ENCODE data around the gene RFNG. TPM values are rescaled to one million over a fixed set of nuclear protein-coding genes. Genes with fewer than 3 reads are reported as not detected.

Gene RFNG
- total and polyA plus RNA-seq, 5 donors from 2014 or later, result 3.2 to 35.1 (median 5.4) TPM

- DNase-seq (peak in 2 of 3 donors; percentile 39 to 45), ATAC-seq (ENCODE audit: low read depth in 2 of 2) (peak in 1 of 2 donors; percentile 8)
- no peaks in the 10 kb centered on the region for H3K36me3 ChIP-seq (ENCODE audit: control insufficient read depth, insufficient read depth, low read length)
- H3K27ac ChIP-seq (ENCODE audit: insufficient read depth, low read length, poor library complexity, severe bottlenecking), result no peak overlapping the region
- H3K27me3 ChIP-seq (ENCODE audit: control insufficient read depth, insufficient read depth, low read length), result no peaks in the 10 kb centered on the region
- no peaks in the 10 kb centered on the region for H3K9me3 Mint-ChIP-seq
- H3K4me1 Mint-ChIP-seq, result peaks cover 0 to 28% (median 7%) of the 10 kb centered on the region in 4 donors
- no peak overlapping the region for H3K27ac Mint-ChIP-seq
- H3K4me1 ChIP-seq (ENCODE audit: control insufficient read depth, insufficient read depth, low read length, poor library complexity, severe bottlenecking), result peaks cover 36% of the 10 kb centered on the region
- H3K27me3 Mint-ChIP-seq, result no peaks in the 10 kb centered on the region
- no peak overlapping the region for H3K4me3 ChIP-seq (ENCODE audit: low read depth, low read length)
- H3K4me3 Mint-ChIP-seq, result peak overlapping the region in 3 of 4 donors; percentile 44 to 86 (median 67)
- H3K36me3 Mint-ChIP-seq, result peaks cover 5% of the 10 kb centered on the region
- H3K9me3 ChIP-seq (ENCODE audit: control insufficient read depth in 2 of 2, low read length in 2 of 2), result no peaks in the 10 kb centered on the region
Observed at GRCh38 chr17:82031885-82032627, 19.6 kb downstream of the RFNG start.

- H3K9me3 Mint-ChIP-seq, result no peaks in the 10 kb centered on the region
- H3K27ac ChIP-seq (ENCODE audit: insufficient read depth, low read length, poor library complexity, severe bottlenecking), result no peak within 1 kb of the TSS
- no peaks in the 10 kb centered on the region for H3K27me3 Mint-ChIP-seq
- peaks cover 29% of the 10 kb centered on the region for H3K4me1 ChIP-seq (ENCODE audit: control insufficient read depth, insufficient read depth, low read length, poor library complexity, severe bottlenecking)
- H3K4me1 Mint-ChIP-seq, result peaks cover 0 to 28% (median 7%) of the 10 kb centered on the region in 4 donors
- peak within 1 kb of the TSS; percentile 86 to 91 (median 90) for H3K4me3 Mint-ChIP-seq
- no peaks in the 10 kb centered on the region for H3K9me3 ChIP-seq (ENCODE audit: control insufficient read depth in 2 of 2, low read length in 2 of 2)
- ATAC-seq (ENCODE audit: low read depth in 2 of 2) (peak in 1 of 2 donors; percentile 4), DNase-seq (no peak)
- no peaks in the 10 kb centered on the region for H3K27me3 ChIP-seq (ENCODE audit: control insufficient read depth, insufficient read depth, low read length)
- H3K4me3 ChIP-seq (ENCODE audit: low read depth, low read length), result no peak within 1 kb of the TSS
- H3K36me3 ChIP-seq (ENCODE audit: control insufficient read depth, insufficient read depth, low read length), result no peaks in the 10 kb centered on the region
- peak within 1 kb of the TSS in 2 of 3 donors; percentile 63 to 71 for H3K27ac Mint-ChIP-seq
- peaks cover 5% of the 10 kb centered on the region for H3K36me3 Mint-ChIP-seq
Observed at GRCh38 chr17:82031303-82031884, 20.2 kb downstream of the RFNG start, which contains the start of gene RAC3. RAC3 (plus strand) TSS chr17:82031678; CDS start chr17:82031762, 84 bp downstream.

GRCh38 chr17:82030470-82031302 is 20.9 kb downstream of the RFNG start:
- Histone ChIP-seq H3K27ac (ENCODE audit: insufficient read depth, low read length, poor library complexity, severe bottlenecking) (no peak overlapping the region), H3K4me3 (ENCODE audit: low read depth, low read length) (no peak overlapping the region), H3K9me3 (ENCODE audit: control insufficient read depth in 2 of 2, low read length in 2 of 2) (no peaks in the 10 kb centered on the region), H3K4me1 (ENCODE audit: control insufficient read depth, insufficient read depth, low read length, poor library complexity, severe bottlenecking) (peaks cover 23% of the 10 kb centered on the region), H3K36me3 (ENCODE audit: control insufficient read depth, insufficient read depth, low read length) (no peaks in the 10 kb centered on the region), H3K27me3 (ENCODE audit: control insufficient read depth, insufficient read depth, low read length) (no peaks in the 10 kb centered on the region)
- ATAC-seq (ENCODE audit: low read depth in 2 of 2), result peak; percentile 81 to 82
- Mint-ChIP-seq H3K4me1 (peaks cover 0 to 23% (median 7%) of the 10 kb centered on the region in 4 donors), H3K27me3 (no peaks in the 10 kb centered on the region), H3K4me3 (peak overlapping the region; percentile 86 to 91 (median 90)), H3K9me3 (no peaks in the 10 kb centered on the region), H3K36me3 (peaks cover 5% of the 10 kb centered on the region), H3K27ac (peak overlapping the region in 2 of 3 donors; percentile 63 to 71)
- peak; percentile 72 to 86 (median 84) for DNase-seq

DNA sequence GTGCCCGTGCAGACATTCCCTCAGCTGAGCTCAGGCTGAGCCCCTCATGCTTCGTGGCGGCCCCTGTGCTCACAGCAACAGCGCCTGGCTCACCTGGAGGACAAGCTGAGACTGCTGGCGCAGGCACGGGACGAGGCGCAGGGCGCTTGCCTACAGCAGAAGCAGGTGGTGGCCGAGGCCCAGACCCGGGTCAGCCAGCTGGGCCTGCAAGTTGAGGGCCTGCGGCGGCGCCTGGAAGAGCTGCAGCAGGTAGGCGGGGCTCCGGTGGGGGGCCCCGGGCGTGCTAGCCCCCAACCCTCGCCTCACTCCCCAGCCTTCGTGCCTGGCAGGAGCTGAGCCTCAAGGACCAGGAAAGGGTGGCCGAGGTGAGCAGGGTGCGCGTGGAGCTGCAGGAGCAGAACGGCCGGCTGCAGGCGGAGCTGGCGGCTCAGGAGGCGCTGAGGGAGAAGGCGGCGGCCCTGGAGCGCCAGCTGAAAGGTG is 21.6 kb downstream of the RFNG start:
- no peak for ATAC-seq (ENCODE audit: low read depth in 2 of 2)
- no peaks in the 10 kb centered on the region for H3K36me3 ChIP-seq (ENCODE audit: control insufficient read depth, insufficient read depth, low read length)
- peaks cover 0 to 17% (median 2%) of the 10 kb centered on the region in 4 donors for H3K4me1 Mint-ChIP-seq
- H3K4me3 ChIP-seq (ENCODE audit: low read depth, low read length), result no peak overlapping the region
- H3K27ac ChIP-seq (ENCODE audit: insufficient read depth, low read length, poor library complexity, severe bottlenecking), result no peak overlapping the region
- H3K27me3 Mint-ChIP-seq, result no peaks in the 10 kb centered on the region
- no peaks in the 10 kb centered on the region for H3K27me3 ChIP-seq (ENCODE audit: control insufficient read depth, insufficient read depth, low read length)
- H3K9me3 Mint-ChIP-seq, result no peaks in the 10 kb centered on the region
- peaks cover 2% of the 10 kb centered on the region for H3K36me3 Mint-ChIP-seq
- peak in 1 of 3 donors; percentile 21 for DNase-seq
- H3K27ac Mint-ChIP-seq, result no peak overlapping the region
- peak overlapping the region in 3 of 4 donors; percentile 62 to 91 (median 74) for H3K4me3 Mint-ChIP-seq
- no peaks in the 10 kb centered on the region for H3K9me3 ChIP-seq (ENCODE audit: control insufficient read depth in 2 of 2, low read length in 2 of 2)
- H3K4me1 ChIP-seq (ENCODE audit: control insufficient read depth, insufficient read depth, low read length, poor library complexity, severe bottlenecking), result peaks cover 20% of the 10 kb centered on the region

DNA sequence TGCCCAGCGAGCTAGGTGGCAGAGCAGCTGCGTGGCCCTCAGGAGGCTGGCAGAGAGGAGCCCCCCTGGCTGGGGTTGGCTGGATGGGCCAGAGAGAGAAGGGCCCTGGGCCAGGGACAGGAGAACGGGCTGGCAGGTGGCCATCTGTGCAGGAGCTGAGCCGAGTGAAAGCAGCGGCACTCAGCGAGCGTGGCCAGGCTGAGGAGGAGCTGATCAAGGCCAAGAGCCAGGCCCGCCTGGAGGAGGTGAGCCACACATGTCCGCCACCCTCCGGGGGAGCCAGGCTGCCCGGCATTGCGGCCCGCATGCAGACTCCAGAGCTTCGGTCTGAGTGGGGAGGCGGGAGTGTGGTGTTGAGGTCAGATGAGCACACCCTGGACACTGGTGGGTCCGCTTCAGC is 22.2 kb downstream of the RFNG start:
- Mint-ChIP-seq H3K4me3 (peak overlapping the region in 2 of 4 donors; percentile 62 to 74), H3K27ac (no peak overlapping the region)

DNA sequence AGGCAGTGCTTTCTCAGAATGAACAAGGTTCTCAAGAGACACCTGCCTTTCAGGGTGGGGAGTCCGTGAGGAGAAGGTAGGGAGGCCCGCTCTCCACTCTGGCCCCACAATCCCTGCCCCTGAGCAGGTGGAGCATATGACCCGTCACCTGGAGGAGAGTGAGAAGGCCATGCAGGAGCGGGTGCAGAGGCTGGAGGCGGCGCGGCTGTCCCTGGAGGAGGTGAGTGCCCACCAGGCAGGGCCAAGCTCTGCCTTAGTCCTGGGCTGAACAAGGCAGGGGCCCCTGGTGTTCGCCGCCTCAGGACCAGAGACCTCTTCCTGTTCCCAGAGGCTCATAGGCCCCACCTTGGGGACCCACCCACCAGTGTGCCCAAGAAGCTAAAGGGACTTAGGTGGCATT is 22.6 kb downstream of the RFNG start:
- no peaks in the 10 kb centered on the region for H3K9me3 ChIP-seq (ENCODE audit: control insufficient read depth in 2 of 2, low read length in 2 of 2)
- H3K4me1 ChIP-seq (ENCODE audit: control insufficient read depth, insufficient read depth, low read length, poor library complexity, severe bottlenecking), result peaks cover 28% of the 10 kb centered on the region
- H3K36me3 Mint-ChIP-seq, result no peaks in the 10 kb centered on the region
- H3K27ac Mint-ChIP-seq, result no peak overlapping the region
- H3K27me3 ChIP-seq (ENCODE audit: control insufficient read depth, insufficient read depth, low read length), result no peaks in the 10 kb centered on the region
- H3K27ac ChIP-seq (ENCODE audit: insufficient read depth, low read length, poor library complexity, severe bottlenecking), result no peak overlapping the region
- H3K9me3 Mint-ChIP-seq, result no peaks in the 10 kb centered on the region
- no peak overlapping the region for H3K4me3 Mint-ChIP-seq
- H3K27me3 Mint-ChIP-seq, result no peaks in the 10 kb centered on the region
- peaks cover 0 to 18% (median 0%) of the 10 kb centered on the region in 4 donors for H3K4me1 Mint-ChIP-seq
- no peak for DNase-seq
- no peak overlapping the region for H3K4me3 ChIP-seq (ENCODE audit: low read depth, low read length)
- H3K36me3 ChIP-seq (ENCODE audit: control insufficient read depth, insufficient read depth, low read length), result no peaks in the 10 kb centered on the region
- ATAC-seq (ENCODE audit: low read depth in 2 of 2), result no peak

More for the DNA sequence above, 22.2 kb downstream of the RFNG start:
- Histone ChIP-seq H3K9me3 (ENCODE audit: control insufficient read depth in 2 of 2, low read length in 2 of 2) (no peaks in the 10 kb centered on the region), H3K27me3 (ENCODE audit: control insufficient read depth, insufficient read depth, low read length) (no peaks in the 10 kb centered on the region), H3K36me3 (ENCODE audit: control insufficient read depth, insufficient read depth, low read length) (no peaks in the 10 kb centered on the region), H3K4me1 (ENCODE audit: control insufficient read depth, insufficient read depth, low read length, poor library complexity, severe bottlenecking) (peaks cover 23% of the 10 kb centered on the region), H3K27ac (ENCODE audit: insufficient read depth, low read length, poor library complexity, severe bottlenecking) (no peak overlapping the region), H3K4me3 (ENCODE audit: low read depth, low read length) (no peak overlapping the region)
- Mint-ChIP-seq H3K27me3 (no peaks in the 10 kb centered on the region), H3K4me1 (peaks cover 0 to 14% (median 0%) of the 10 kb centered on the region in 4 donors), H3K36me3 (no peaks in the 10 kb centered on the region), H3K9me3 (no peaks in the 10 kb centered on the region)
- ATAC-seq (ENCODE audit: low read depth in 2 of 2) (no peak), DNase-seq (no peak)

DNA sequence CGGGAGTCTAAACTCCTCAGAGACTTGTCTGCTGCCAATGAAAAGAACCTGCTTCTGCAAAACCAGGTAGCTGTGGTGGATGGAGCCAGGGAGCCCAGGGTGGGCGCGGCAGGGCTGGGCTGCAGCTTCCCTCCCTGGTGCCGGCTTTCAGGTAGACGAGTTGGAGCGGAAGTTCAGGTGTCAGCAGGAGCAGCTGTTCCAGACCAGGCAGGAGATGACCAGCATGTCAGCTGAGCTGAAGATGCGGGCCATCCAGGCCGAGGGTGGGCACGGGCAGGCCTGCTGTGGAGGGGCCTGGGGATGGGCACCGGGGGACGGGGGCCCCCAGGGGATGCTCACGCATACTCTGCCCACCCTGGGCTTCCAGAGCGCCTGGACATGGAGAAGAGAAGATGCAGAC is 23.4 kb downstream of the RFNG start:
- H3K36me3 ChIP-seq (ENCODE audit: control insufficient read depth, insufficient read depth, low read length), result no peaks in the 10 kb centered on the region
- no peaks in the 10 kb centered on the region for H3K27me3 ChIP-seq (ENCODE audit: control insufficient read depth, insufficient read depth, low read length)
- H3K4me3 Mint-ChIP-seq, result no peak overlapping the region
- no peak overlapping the region for H3K4me3 ChIP-seq (ENCODE audit: low read depth, low read length)
- no peak overlapping the region for H3K27ac Mint-ChIP-seq
- no peak for DNase-seq
- no peaks in the 10 kb centered on the region for H3K36me3 Mint-ChIP-seq
- no peak overlapping the region for H3K27ac ChIP-seq (ENCODE audit: insufficient read depth, low read length, poor library complexity, severe bottlenecking)
- no peaks in the 10 kb centered on the region for H3K9me3 ChIP-seq (ENCODE audit: control insufficient read depth in 2 of 2, low read length in 2 of 2)
- H3K4me1 Mint-ChIP-seq, result peaks cover 0 to 21% (median 0%) of the 10 kb centered on the region in 4 donors
- H3K9me3 Mint-ChIP-seq, result no peaks in the 10 kb centered on the region
- ATAC-seq (ENCODE audit: low read depth in 2 of 2), result no peak
- H3K4me1 ChIP-seq (ENCODE audit: control insufficient read depth, insufficient read depth, low read length, poor library complexity, severe bottlenecking), result peaks cover 34% of the 10 kb centered on the region
- H3K27me3 Mint-ChIP-seq, result no peaks in the 10 kb centered on the region
